GM11168 (cell line): Measurements from ENCODE around the gene NCKIPSD.

Source experiments
- in situ Hi-C: fragments of 300-500 bp; cut with MboI; formaldehyde crosslinking; loops from one replicate; pipeline ENCODE4 v1.12.0; 2022; ENCODE audit warnings: low sequenced_read_pairs; ENCODE audit not compliant: unreplicated experiment

NCKIPSD gene

DNA sequence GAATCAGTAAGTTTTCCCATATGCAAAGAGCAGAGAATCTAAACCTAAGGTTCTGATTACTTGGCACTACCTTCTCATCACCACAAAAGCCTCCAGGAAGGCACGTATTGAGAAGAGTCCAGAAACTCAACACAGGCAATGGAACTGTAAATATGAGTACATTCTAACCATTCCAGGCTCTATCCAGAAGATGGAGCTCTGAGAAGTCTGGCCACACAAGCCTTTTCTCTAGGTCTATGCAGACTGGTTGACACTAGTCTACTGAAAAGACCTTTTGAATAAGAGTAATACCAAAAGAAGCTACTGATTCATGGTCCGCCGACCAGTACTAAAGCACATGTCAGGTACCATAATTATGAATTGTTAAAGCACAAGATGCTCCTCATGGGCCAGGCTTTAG lies 12.2 kb upstream of the NCKIPSD start:
- in situ Hi-C loops = no loop called here

DNA sequence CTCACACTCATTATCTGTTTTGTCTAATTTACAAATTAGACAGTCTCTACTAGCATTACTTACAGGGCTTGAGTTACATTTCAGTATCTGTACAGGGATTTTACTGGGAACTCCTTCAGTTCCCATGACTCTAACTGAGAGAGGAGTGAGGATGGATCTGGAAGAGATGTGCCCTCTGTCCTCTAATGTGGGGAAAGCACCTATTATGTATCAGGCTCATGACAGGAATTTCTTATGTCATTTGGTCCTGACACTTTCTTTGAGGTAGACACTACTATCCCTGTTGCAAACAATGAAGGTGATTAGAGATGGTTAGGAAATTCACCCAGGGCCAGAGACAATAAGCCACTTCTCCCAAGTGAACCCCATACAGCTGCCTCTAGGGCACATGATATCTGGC lies 10.9 kb upstream of the NCKIPSD start:
- in situ Hi-C loops = no loop called here

DNA sequence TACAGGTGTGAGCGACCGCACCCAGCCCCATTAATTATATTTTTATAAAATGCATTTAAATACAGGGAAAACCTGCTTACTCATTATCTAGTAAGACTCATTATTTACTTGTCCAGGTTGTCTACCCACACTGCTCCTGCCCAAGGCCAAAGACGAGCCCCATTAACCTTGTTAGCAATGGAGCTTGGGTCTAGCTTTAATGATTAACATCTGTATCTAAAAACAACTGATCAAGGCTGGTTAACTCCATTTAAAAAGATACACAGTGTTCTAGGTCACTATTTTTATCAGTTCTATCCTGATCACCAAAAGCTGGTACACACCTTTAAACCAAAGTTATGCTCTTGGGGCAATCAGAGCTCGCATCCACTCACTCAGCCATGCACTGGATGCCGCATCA lies 10.4 kb upstream of the NCKIPSD start:
- in situ Hi-C loops = no loop called here

DNA sequence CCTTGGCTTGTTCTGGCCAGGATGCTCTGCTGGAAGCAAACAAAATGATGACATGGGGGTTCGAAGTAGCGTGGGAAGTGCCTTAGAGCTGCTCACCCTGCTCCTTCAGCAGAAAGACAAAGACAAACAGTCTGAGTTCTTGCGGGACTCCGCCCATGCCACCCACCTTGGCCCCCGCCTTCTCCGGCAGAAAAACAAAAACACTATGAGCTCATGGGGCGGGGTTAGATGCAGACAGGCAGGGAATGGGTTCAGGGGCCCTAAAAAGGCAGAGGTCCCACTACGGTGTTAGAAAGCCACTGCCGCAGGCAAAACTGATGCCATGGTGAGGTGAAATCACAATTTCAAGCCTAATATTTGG lies 9.7 kb upstream of the NCKIPSD start:
- in situ Hi-C loops = no loop called here

DNA sequence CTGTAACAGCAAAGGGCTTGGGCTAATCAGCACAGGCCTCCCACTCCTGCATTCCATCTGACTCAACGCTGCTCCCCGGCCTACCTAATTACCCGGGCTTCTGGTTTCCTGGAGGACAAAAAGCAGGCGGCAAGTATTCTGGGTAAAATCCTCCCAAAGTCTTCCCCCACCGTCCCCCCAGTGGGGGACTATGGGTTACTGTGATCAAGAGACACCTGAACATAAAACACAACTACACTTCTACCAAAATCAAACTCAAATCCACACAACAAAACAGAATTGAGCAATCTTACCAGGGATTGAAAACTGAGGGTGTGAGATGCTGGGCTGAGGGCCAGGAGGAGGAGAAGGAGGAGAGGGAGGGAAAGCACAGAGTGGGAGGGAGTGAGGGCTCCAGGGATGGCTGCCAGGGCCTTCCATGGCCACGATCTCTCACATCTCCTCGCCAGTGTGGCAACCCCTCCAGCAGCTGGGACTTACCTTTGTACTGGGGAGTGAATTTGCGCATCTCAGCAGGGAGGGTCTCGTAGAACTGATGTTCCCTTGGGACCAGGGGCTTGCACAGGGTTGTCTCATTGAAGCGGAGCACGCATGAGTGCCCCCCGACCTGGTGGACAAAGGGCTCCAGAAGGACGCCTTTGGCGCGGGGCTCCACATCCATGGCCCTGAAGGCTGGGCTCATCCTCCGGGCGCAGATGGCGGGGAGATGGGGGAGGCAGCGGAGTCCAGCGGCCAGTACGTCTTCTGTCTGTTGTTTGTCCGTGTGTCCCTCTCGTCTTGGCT lies 9.1 kb upstream of the NCKIPSD start:
- in situ Hi-C loops = no loop called here

DNA sequence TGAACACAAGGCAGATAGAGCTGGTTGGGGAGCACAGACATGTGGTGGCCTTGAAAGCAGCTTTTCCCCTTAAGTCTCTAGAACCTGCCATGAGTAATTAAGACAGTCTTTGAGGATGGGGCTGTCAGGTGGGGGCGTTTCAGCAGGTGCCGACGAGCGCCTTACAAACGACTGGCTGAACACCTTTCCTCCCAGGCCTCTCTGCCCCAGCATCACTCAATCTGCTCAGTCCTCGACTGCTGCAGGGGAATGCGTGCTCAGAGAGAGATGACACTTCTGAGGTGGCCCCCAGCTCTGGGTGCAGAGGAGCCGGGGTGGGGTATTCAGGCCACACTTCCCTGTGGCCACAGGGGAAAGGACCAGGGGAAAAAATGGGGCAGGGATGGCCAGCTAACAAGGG lies 8.1 kb upstream of the NCKIPSD start:
- in situ Hi-C loops = no loop called here

DNA sequence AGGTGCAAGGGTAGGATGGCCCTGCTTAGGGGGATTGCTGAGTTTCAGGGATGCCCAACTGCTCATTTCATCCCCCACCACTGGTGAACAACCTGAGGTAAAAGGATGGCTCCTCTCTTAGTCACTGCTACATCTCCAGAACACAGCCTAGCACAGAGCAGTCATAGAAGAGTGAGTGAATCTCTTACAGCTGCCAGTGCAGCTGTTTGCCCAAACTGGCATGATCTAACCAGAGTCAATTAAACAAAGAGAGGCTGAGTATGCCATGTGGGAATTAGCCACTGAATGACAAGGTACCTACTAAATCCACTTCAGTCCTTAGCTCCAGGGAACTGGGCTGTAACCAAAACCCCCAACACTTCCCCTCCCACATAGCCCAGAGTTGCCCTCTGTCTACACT lies 6.8 kb upstream of the NCKIPSD start:
- in situ Hi-C loops = no loop called here

DNA sequence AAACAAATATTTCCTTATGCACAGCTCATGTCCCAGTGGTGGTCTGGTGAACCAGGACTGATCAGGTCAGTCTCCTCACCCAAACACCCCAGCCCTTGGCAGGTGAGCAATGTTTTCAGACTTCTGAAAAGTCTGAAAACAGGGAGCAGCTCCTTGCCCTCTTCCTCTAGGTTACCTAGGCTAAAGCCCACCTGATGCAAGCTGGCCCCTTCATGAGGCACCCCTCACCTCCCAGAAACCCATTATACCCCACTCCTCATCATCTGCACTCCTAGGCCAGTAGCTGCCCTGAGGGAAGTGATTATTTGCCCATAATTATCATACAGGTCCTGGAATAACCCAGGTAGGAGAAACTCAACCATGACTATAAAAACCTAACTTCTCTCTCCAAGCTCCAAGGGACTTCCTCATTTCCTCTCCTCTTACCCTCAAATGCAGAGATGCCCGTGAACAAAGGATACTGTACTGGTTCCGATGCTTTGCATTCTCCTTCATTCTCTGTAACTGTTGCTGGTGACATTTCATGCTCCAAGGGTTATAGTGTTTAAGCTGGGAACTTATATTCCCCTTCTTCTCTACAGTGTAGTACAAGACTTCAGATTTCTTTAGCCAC lies 5.2 kb upstream of the NCKIPSD start:
- in situ Hi-C loops = no loop called here

DNA sequence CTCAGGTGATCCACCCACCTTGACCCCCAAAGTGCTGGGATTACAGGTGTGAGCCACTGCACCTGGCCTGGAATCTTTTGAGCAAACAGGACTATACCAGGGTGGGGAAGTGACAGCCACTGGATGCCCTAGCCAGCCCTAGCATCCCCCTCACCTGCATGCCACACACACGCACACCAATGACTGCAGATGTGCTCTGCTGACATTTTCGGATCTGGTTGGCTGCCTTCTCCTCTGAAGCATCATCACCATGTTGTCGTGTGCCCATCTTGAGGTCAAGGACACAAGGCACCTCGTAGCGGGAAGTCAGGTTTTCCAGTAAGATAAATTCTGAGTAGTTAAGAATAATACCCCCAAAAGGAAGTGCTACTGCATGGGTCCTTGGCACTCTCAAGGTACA lies 3.7 kb upstream of the NCKIPSD start:
- in situ Hi-C loops = no loop called here

DNA sequence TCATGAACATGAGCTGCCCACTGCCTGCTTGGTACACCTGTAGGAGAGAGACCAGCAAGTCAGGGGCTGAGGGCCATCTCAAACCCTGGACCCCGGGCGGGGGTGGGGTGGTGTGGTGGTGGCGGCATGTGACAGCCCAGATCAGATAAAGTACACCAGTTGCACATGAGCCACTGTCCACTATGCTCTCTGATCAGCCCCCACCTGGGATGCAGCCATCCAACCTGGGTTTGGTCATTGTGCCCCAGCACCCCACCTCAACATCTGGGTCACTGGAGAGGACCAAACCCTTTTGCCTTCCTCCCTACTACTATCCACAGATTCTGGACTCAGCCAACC lies 3.0 kb upstream of the NCKIPSD start:
- in situ Hi-C loops = no loop called here

DNA sequence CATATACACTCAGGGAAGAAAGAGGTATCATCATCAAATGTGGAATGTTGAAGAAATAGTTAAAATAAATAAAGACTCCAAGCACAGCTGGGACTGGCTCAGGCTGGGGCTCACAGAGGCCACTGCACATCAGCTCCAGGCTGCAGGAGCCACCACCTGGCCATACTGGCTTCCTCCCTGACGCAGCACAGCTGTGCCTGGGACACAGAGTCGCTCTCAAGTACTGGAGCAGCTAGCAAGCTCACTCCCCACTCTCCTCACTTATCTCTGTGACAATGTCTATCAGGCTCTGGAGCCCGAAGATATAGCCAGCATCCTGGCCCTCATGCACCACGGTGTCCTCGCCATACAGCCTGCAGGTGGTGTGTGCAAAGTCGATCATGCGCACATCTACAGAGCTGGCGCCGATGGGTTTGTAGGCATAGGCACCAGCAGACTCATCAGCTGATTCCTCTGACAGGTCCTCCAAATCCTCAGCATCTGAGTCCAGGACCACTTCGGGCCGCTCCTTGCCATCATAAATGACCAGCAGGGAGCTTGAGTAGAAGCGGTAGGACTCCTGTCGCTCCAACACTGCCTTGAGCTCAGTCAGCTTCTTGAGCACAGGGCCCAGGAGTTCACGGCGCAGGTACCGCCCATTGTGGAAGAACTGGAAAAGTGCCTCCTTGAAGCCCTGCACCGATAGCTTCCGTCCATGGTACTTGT lies 2.5 kb upstream of the NCKIPSD start:
- in situ Hi-C loops = no loop called here

DNA sequence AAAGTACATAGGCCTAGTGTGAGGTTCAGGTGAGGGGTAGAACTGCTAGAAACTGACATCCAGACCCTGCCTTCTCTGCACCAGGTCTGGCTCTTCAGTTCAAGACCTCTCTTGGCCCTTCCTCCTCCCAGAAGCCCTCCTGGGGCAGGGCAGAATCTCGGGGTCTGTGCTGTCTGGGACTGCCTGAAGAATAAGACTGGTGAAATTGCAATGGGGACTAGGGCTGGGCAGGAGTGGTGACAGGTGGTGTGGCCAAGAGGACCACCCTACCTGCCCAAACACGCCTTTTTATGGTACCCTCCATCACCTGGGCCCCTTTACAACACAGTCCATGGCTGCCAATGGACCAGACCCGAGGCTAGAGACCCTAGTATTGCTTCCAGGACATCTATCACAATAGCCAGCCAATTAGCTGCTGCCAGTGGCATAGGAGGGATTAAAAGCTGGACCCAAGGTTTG lies 1.5 kb upstream of the NCKIPSD start:
- in situ Hi-C loops = no loop called here

DNA sequence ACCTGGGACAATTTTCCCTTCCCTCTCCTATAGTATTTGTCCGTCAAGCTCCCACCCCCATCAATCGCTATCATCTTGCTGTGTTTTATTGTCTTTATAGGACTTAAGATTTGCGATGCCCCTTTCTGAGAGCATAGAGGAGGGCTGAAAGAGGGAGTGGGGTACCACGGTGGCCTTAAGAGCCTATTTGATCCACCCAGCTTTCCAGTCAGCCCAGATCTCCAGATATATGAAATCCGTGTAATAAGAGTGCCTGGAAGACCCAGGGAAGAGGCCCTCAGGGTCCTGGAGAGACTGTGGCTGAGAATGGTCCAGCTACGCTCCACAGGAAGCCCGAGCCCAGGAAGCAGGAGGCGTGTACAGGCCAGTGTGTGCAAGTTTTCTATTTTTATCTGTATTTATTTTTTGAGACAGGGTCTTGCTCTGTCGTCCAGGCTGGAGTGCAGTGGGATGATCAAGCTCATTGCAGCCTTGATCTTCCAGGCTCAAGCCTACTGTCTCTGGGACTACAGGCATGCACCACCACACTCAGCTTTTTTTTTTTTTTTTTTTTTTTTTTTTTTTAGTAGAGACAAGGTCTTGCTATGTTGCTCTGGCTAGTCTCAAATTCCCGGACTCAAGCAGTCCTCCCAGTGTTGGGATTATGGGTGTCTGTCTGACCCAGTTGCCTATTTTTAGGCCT lies 964 bp upstream of the NCKIPSD start:
- in situ Hi-C loops = no loop called here

DNA sequence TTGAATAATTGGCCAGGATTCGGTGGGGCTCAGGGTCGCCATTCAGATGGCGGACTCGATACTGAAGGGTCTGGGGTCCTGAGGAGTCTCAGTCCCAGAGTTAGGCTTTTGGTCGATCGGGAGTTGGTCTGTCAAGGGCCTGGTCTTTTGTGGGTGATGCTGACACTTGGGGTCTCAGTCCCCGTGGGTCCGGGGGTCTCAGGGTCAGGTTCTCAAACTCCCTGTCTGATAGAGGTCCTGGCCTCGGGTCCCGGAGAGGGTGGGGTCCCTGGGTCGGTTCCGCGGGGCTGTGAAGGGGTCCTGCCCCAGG lies 467 bp downstream of the NCKIPSD start:
- in situ Hi-C loops = no loop called here

DNA sequence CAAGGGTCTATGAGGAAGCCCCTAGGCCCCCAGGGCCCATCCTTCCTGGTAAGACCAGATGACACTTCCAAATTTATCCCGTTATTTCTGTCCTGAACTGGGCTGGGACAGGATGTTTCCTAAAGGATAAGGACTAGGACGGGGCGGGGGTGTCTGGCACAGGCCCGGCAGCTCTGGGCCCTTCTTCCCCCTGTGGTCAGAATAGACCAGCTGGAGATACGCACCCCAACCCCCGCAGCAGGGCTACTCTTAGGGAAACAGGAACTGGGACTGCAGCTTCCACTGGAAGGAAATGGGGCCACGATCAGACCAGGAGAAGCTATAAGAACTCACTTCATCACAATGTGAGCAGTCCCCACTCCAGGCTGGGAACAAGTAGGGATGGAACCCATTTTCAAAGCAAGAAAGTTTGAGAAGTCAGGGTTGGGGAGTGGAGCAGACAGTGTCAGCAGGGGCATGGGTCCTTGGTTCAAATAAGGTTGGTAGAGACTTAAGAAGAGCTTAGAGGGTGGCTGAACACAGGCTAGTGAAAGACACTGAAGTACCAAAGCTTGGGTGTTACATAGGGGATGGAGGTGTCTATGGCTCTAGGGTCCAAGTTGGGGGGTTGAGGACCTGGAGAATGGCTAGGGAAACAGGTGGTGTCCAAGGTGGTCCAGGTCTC lies 1.1 kb downstream of the NCKIPSD start:
- in situ Hi-C loops = no loop called here

DNA sequence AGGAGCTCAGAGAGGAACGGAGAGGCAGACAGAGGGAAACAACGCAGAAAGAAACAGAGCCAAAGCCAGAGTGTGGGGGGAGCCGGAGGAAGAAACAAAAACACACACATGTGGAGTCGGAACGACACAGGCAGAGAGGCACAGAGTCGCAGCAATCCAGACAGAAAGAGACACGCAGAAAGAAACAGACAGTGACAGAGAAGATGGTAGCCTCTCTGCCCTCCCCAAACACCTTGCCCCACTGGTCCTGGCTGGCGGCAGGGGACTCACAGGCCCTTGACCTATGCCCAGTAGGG lies 1.7 kb downstream of the NCKIPSD start:
- in situ Hi-C loops = no loop called here

DNA sequence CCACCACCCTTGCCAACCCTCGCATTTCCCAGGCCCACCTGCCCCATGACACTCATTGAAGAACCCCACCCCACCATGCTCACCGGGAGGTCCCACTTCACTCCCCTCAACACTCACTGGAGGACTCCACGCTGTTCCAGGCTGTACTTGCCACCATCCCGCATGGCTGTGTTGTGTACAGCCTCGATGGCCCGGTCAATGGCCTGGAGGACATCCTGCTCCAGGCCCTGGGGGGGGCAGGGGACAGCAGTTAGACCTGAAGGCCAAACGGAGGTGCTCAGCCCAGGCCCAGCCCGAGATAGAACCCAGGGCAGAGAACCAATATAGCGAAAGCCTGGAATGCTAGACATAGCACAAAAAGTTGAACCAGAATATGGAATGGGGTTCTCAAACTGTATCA lies 2.9 kb downstream of the NCKIPSD start:
- in situ Hi-C loops = no loop called here

DNA sequence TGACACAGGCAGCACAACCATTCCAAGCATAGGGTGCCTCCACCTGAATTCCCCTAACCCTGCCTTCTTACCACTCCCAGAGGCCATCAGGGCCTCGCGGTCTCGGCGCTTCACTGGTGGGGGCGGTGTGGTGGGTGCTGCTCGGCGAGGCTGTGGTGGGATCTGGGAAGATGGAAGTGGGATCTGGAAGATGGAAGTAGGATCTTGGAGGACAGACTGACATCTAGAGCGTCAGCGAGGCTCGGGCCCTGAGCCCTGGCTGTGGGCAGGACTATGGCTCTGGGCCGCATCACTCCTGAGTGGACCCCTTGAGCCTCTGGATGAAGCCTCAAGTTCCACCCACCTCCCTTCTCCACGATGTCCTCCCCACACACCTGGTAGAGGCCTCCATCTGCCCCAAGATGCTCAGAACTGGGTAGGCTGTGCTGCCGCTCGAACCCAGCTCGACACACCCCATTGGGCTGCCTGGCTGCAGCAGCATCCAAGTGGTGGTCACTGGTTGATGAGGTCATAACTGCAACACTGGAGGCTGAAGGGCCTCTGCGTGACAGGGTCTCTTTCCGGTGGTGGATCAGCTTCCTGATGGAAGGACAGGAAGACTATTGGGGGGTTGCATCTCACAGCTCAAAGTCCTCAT lies 3.6 kb downstream of the NCKIPSD start:
- in situ Hi-C loops = no loop called here

DNA sequence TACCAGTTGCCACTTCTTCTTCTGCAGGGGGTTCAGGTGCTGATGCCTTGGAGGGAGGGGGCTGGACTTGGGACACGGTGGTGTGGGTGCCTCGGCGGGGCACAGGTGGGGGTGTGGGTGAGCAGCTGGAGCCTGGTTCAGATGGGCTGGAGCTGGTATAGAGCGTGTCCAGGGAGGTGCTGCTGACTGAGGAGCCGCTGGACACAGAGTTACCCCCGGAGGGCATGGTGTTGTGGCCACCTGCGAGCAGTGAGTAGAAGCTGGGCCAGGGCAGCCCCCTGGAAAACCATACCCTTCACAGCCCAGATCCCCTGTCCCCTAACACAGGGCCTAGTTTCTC lies 4.2 kb downstream of the NCKIPSD start:
- in situ Hi-C loops = no loop called here

DNA sequence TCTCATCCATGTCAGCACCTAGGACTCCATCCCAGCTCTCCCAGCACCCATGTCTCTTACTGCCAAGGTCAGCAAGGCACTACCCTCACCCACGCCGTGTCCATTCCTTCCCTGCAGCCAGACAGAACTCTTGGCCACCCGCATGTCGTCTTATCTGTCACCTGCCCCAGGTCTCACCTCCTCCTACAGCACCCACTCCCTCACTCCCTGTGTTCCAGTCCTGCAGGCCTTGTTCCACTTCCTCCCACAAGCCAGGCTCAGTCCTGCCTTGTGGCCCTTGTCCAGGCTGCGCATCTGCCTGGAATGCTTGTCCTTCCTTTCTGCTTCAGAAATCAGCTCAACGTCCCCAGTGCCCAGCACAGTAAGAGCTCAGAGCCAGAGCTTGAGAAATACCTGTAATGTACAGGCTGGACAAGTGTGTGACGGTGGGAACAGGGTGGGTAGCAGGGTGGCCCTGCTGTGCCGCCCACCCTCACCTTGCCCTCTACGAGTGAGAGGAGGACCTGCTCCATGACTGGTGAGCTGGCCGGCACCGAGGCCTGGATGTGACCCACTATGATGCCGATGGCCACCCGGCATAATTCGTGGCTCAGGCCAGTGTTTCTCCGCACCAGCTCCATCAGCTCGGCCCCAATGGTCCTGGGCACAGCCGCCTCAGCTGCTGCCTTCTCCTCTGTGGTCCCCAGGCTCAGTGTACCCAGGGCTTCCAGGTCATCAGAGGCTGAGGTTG lies 4.7 kb downstream of the NCKIPSD start:
- in situ Hi-C loops = no loop called here
